ENCODE data around the gene BICDL2.

- no peak for TF ChIP-seq FOXA1 (IDR thresholded peaks at IDR 0.05)
- no peak for TF ChIP-seq ELF4 (IDR thresholded peaks at IDR 0.05)
- no peak for TF ChIP-seq FOXM1 (IDR thresholded peaks at IDR 0.05; ENCODE audit: borderline replicate concordance)
- no peak for TF ChIP-seq SUZ12 (IDR thresholded peaks at IDR 0.05)
- no peak for TF ChIP-seq ARNT (IDR thresholded peaks at IDR 0.05)
These were observed 51.3 kb downstream of the BICDL2 start for GRCh38 chr16:2985462-2985861.
